ELR (cell line): ENCODE data around the gene ETFDH.
"Not testable (repeated sequence)": the region's sequence is repeated elsewhere in the genome, so short reads cannot be mapped to it uniquely, and the experiment has no call there.

ENCODE experiments used
- DNase-seq: peaks from one replicate; pipeline ENCODE4 v3.0.0-alpha.2; 2015; ENCODE audit warnings: low read depth

The ETFDH gene

GRCh38 chr4:158755819-158756218 is 83.7 kb downstream of the ETFDH start:
- DNase-seq = not testable (repeated sequence)

GRCh38 chr4:158756588-158756987 is 84.5 kb downstream of the ETFDH start:
- no peak for DNase-seq

- DNase-seq = no peak
Observed at GRCh38 chr4:158758142-158758541, 86.0 kb downstream of the ETFDH start.

- DNase-seq = no peak
Observed at GRCh38 chr4:158758703-158759102, 86.6 kb downstream of the ETFDH start.
